Measurements from ENCODE around the gene MCTP1.

Gene MCTP1

DNA sequence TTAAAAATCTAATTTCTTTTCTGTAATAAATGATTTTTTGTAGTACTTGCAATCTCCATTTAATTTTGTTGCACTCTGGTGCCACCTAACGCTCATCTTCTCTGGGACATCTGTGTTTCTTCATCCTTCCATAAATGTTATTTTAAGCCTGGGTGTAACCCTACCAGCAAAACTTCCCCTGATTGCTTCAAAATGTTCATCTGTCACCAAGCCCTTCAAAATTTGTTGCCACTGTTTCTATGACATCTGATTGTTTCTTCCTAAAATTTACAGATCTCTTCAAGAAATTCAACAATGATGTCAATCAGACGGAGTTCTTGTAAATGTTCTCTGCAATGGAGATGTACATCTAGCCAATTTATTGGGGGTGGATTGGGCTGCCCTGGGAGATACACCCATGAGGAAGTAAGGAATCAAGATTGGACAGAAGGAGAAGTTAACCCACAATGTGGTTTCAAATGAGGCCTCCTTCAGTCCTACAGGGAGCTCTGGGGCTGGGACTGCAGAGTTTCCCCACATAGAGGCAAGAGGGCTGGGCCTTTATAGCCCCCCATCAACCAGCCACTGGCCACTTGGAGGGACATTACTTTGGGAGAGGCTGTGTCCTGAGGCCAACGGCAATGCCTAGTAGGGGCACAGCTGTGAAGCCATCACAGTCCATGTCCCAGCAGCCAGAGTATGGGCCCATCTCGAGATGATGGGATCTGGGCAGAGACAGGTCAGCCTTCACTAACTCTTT is 23.3 kb downstream of the MCTP1 start:
- POLR2A ChIA-PET: no interaction called here
- DNase-seq (ENCODE audit: extremely low spot score): peak; percentile 27
- CTCF ChIA-PET: interaction anchor here (0.6 to 1.4 kb wide), 4 partner anchors 11 to 293 kb away, joined by 3 read pairs; no protein-coding TSS in a partner anchor
- no peak for TF ChIP-seq SP1 (IDR thresholded peaks at IDR 0.05)
- no peak for TF ChIP-seq BHLHE40 (IDR thresholded peaks at IDR 0.05; ENCODE audit: borderline replicate concordance)
- no peak for TF ChIP-seq TARDBP (IDR thresholded peaks at IDR 0.05)
- TF ChIP-seq, protein P1, sequence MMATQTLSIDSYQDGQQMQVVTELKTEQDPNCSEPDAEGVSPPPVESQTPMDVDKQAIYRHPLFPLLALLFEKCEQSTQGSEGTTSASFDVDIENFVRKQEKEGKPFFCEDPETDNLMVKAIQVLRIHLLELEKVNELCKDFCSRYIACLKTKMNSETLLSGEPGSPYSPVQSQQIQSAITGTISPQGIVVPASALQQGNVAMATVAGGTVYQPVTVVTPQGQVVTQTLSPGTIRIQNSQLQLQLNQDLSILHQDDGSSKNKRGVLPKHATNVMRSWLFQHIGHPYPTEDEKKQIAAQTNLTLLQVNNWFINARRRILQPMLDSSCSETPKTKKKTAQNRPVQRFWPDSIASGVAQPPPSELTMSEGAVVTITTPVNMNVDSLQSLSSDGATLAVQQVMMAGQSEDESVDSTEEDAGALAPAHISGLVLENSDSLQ (IDR thresholded peaks at IDR 0.05): no peak
- no peak for TF ChIP-seq FOXK2 (IDR thresholded peaks at IDR 0.05)
- TF ChIP-seq ZNF384 (IDR thresholded peaks at IDR 0.05): no peak
- TF ChIP-seq HDGF (IDR thresholded peaks at IDR 0.05; ENCODE audit: borderline replicate concordance): no peak
- TF ChIP-seq ELF4 (IDR thresholded peaks at IDR 0.05): no peak
- no peak for TF ChIP-seq LEF1 (IDR thresholded peaks at IDR 0.05; ENCODE audit: borderline replicate concordance)
- TF ChIP-seq FOXA1 (IDR thresholded peaks at IDR 0.05): no peak
- TF ChIP-seq FOXM1 (IDR thresholded peaks at IDR 0.05; ENCODE audit: borderline replicate concordance): no peak
- TF ChIP-seq L3MBTL2 (conservative IDR thresholded peaks at IDR 0.05): no peak
- no peak for TF ChIP-seq NFRKB (IDR thresholded peaks at IDR 0.05)
- no peak for TF ChIP-seq ARNT (IDR thresholded peaks at IDR 0.05)
- no peak for TF ChIP-seq CTBP1 (IDR thresholded peaks at IDR 0.05; ENCODE audit: borderline replicate concordance)
- no peak for TF ChIP-seq SUZ12 (IDR thresholded peaks at IDR 0.05)

GRCh38 chr5:95256991-95257390 is 27.9 kb downstream of the MCTP1 start:
- TF ChIP-seq SUZ12 (IDR thresholded peaks at IDR 0.05) (no peak), ELF4 (IDR thresholded peaks at IDR 0.05) (no peak), ZNF384 (IDR thresholded peaks at IDR 0.05) (no peak), BHLHE40 (IDR thresholded peaks at IDR 0.05; ENCODE audit: borderline replicate concordance) (no peak), CTBP1 (IDR thresholded peaks at IDR 0.05; ENCODE audit: borderline replicate concordance) (no peak), ARNT (IDR thresholded peaks at IDR 0.05) (no peak), HDGF (IDR thresholded peaks at IDR 0.05; ENCODE audit: borderline replicate concordance) (no peak), SP1 (IDR thresholded peaks at IDR 0.05) (no peak), FOXA1 (IDR thresholded peaks at IDR 0.05) (no peak), LEF1 (IDR thresholded peaks at IDR 0.05; ENCODE audit: borderline replicate concordance) (no peak), NFRKB (IDR thresholded peaks at IDR 0.05) (no peak), FOXM1 (IDR thresholded peaks at IDR 0.05; ENCODE audit: borderline replicate concordance) (no peak)
- TF ChIP-seq, protein P1 (IDR thresholded peaks at IDR 0.05): no peak
- ChIA-PET CTCF (no interaction called here), POLR2A (no interaction called here)
- no peak for DNase-seq (ENCODE audit: extremely low spot score)

DNA sequence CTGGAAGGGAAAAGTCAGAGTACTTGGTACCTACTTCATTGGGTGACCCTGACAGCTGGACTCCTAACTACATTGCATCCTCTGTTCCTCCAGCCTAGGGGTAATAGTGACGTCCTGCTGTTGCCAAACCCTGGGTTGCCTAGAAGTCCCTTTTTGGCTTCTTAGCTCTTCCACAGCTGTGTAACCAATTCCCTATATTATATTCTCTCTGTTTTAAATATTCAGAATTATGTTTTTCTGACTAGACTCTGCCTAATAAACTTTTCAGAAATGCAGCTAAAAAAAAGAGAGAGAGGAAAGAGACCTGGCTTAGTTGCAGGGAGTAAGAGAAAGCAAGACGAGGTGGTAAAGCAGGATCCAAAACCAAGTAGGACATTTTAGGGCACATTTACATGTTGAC is 28.4 kb downstream of the MCTP1 start:
- CTCF ChIA-PET: no interaction called here
- POLR2A ChIA-PET: no interaction called here
- no peak for DNase-seq (ENCODE audit: extremely low spot score)
- no peak for TF ChIP-seq NFRKB (IDR thresholded peaks at IDR 0.05)
- TF ChIP-seq FOXA1 (IDR thresholded peaks at IDR 0.05): no peak
- no peak for TF ChIP-seq CTBP1 (IDR thresholded peaks at IDR 0.05; ENCODE audit: borderline replicate concordance)
- no peak for TF ChIP-seq HDGF (IDR thresholded peaks at IDR 0.05; ENCODE audit: borderline replicate concordance)
- TF ChIP-seq ARNT (IDR thresholded peaks at IDR 0.05): no peak
- TF ChIP-seq, protein P1 (IDR thresholded peaks at IDR 0.05): no peak
- TF ChIP-seq SUZ12 (IDR thresholded peaks at IDR 0.05): no peak
- no peak for TF ChIP-seq ELF4 (IDR thresholded peaks at IDR 0.05)
- no peak for TF ChIP-seq L3MBTL2 (conservative IDR thresholded peaks at IDR 0.05)
- TF ChIP-seq LEF1 (IDR thresholded peaks at IDR 0.05; ENCODE audit: borderline replicate concordance): no peak
- TF ChIP-seq ZNF384 (IDR thresholded peaks at IDR 0.05): no peak
- TF ChIP-seq BHLHE40 (IDR thresholded peaks at IDR 0.05; ENCODE audit: borderline replicate concordance): no peak

DNA sequence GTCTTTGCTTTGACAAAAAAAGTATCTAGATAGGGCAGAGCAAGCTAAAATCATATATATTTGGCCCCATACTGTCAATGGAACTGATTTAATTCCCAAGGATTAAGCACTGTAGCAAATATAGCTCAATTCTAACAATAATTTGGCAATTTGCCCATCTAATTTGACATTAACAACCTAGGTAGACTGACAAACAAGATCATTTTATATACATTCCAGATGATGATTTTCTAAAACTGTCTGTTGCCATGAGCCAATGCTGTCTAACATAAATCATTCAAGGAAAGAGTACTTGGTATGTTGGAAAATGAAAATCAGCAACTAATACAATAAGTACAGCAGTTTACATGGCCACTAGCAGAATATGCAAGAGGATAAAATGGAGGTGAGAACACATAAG is 32.1 kb downstream of the MCTP1 start:
- DNase-seq (ENCODE audit: extremely low spot score): no peak
- CTCF ChIA-PET: no interaction called here
- POLR2A ChIA-PET: no interaction called here
- TF ChIP-seq, protein P1 (IDR thresholded peaks at IDR 0.05): 0 out of 2 replicates have a peak, but pooled peaks have one; percentile 7
- no peak for TF ChIP-seq L3MBTL2 (conservative IDR thresholded peaks at IDR 0.05)

DNA sequence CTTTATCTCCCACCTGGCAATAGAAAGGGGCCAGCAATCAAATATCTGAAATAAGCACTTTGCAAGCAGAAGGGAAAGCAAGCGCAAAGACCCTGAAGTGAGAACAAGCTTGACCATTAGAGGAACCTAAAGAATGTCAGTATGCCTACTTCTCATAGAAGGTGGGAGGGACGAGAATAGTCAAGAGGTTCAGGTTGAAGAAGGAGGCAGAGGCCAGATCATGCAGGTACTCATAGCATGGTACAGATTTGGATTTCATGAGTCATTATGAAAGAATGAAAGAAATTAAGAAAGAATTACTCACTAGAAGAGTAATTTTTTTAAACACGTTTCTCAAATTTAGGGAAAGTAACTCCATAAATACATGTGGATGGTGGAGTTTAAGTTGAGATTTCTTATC is 33.7 kb downstream of the MCTP1 start:
- TF ChIP-seq L3MBTL2 (conservative IDR thresholded peaks at IDR 0.05) (no peak), HDGF (IDR thresholded peaks at IDR 0.05; ENCODE audit: borderline replicate concordance) (no peak), NFRKB (IDR thresholded peaks at IDR 0.05) (no peak), LEF1 (IDR thresholded peaks at IDR 0.05; ENCODE audit: borderline replicate concordance) (no peak)
- ChIA-PET CTCF (no interaction called here), POLR2A (no interaction called here)
- DNase-seq (ENCODE audit: extremely low spot score): no peak

DNA sequence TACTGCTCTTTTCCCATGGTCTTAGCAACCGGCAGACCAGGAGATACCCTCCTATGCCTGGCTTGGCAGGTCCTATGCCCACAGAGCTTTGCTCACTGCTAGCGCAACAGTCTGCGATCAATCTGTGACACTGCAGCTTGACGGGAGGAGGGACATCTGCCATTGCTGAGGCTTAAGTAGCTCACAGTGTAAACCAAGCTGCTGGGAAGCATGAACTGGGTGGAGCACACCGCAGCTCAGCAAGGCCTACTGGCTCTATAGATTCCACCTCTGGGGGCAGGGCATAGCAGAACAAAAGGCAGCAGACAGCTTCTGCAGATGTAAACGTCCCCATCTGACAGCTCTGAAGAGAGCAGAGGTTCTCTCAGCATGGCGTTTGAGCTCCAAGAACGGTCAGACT is 40.4 kb downstream of the MCTP1 start:
- ChIA-PET POLR2A (no interaction called here), CTCF (no interaction called here)
- TF ChIP-seq FOXK2 (IDR thresholded peaks at IDR 0.05) (no peak), HDGF (IDR thresholded peaks at IDR 0.05; ENCODE audit: borderline replicate concordance) (no peak)
- no peak for DNase-seq (ENCODE audit: extremely low spot score)
